GM18873 (cell line): ENCODE measurements around the gene VTI1A.
"Not testable (repeated sequence)": the region's sequence is repeated elsewhere in the genome, so short reads cannot be mapped to it uniquely, and the experiment has no call there.

Experiments
- ATAC-seq: cut with Tn5 transposase; IDR thresholded peaks from one replicate; pipeline ENCODE4 v1.9.1; 2021; ENCODE audit warnings: mild to moderate bottlenecking, moderate library complexity, moderate number of reproducible peaks; ENCODE audit not compliant: unreplicated experiment, low FRiP score

VTI1A gene

GRCh38 chr10:112842832-112843360 lies 395.9 kb downstream of the VTI1A start:
- peak; percentile 93 for ATAC-seq

- no peak for ATAC-seq
These were observed 396.6 kb downstream of the VTI1A start for GRCh38 chr10:112843623-112844022.

GRCh38 chr10:112844681-112845544 lies 397.9 kb downstream of the VTI1A start:
- ATAC-seq = no peak

- no peak for ATAC-seq
These were observed 400.8 kb downstream of the VTI1A start for GRCh38 chr10:112847778-112848177.

GRCh38 chr10:112848228-112848627 lies 401.2 kb downstream of the VTI1A start:
- no peak for ATAC-seq

- ATAC-seq = no peak
These were observed 401.9 kb downstream of the VTI1A start for GRCh38 chr10:112848868-112849430.

GRCh38 chr10:112849546-112849945 lies 402.5 kb downstream of the VTI1A start:
- no peak for ATAC-seq

GRCh38 chr10:112851181-112851580 lies 404.2 kb downstream of the VTI1A start:
- ATAC-seq = no peak

GRCh38 chr10:112851588-112852211 lies 404.7 kb downstream of the VTI1A start:
- ATAC-seq = no peak

- ATAC-seq = no peak
These were observed 405.3 kb downstream of the VTI1A start for GRCh38 chr10:112852306-112852705.

- ATAC-seq = no peak
These were observed 408.1 kb downstream of the VTI1A start for GRCh38 chr10:112855134-112855533.

- no peak for ATAC-seq
These were observed 410.5 kb downstream of the VTI1A start for GRCh38 chr10:112857493-112857892.

GRCh38 chr10:112858986-112859651 lies 412.1 kb downstream of the VTI1A start:
- ATAC-seq = no peak

GRCh38 chr10:112859793-112860192 lies 412.8 kb downstream of the VTI1A start:
- no peak for ATAC-seq

GRCh38 chr10:112863461-112863860 lies 416.4 kb downstream of the VTI1A start:
- ATAC-seq = not testable (repeated sequence)
